ENCODE data around the gene ARHGEF28.

ARHGEF28 gene

GRCh38 chr5:73654819-73655318, 28.9 kb downstream of the ARHGEF28 start:
- no peak overlapping the region for H4K91ac ChIP-seq (ENCODE audit: low read depth, low read length)
- H3K14ac ChIP-seq (ENCODE audit: low read length): no peak overlapping the region
- H3K4me1 ChIP-seq (ENCODE audit: control insufficient read depth in 1 of 2, insufficient read depth in 2 of 2, low read length in 2 of 2): peaks cover 0 to 2% of the 10 kb centered on the region in 2 experiments
- no peak overlapping the region for H3K9ac ChIP-seq (ENCODE audit: low read length)
- H3K4me3 ChIP-seq (ENCODE audit: low read depth, low read length): no peak overlapping the region
- no peak overlapping the region for H2BK12ac ChIP-seq (ENCODE audit: low read length)
- H2BK120ac ChIP-seq (ENCODE audit: insufficient read depth, low read length, poor library complexity): no peak overlapping the region
- no peak overlapping the region for H2BK5ac ChIP-seq (ENCODE audit: low read depth, low read length, poor library complexity)
- no peaks in the 10 kb centered on the region for H3K79me1 ChIP-seq (ENCODE audit: low read length)
- H2AFZ ChIP-seq (ENCODE audit: insufficient read depth, low read length, poor library complexity): no peak overlapping the region
- no peak overlapping the region for H3K18ac ChIP-seq (ENCODE audit: low read length)
- no peaks in the 10 kb centered on the region for H3K36me3 ChIP-seq (ENCODE audit: control insufficient read depth in 1 of 2, insufficient read depth in 2 of 2, low read length in 2 of 2)
- WGBS (ENCODE audit: extremely low coverage, insufficient coverage, insufficient read length): no CpG with 5 or more reads among the region's 2 CpGs
- no peak overlapping the region for H3K4me2 ChIP-seq (ENCODE audit: low read length)
- H3K27me3 ChIP-seq (ENCODE audit: insufficient read depth, low read length): peaks cover 2% of the 10 kb centered on the region
- no peak overlapping the region for H3K4ac ChIP-seq (ENCODE audit: low read depth, low read length)
- H4K12ac ChIP-seq (ENCODE audit: low read depth, low read length): no peak overlapping the region
- H3K79me2 ChIP-seq (ENCODE audit: control insufficient read depth, insufficient read depth, low read length, poor library complexity): no peaks in the 10 kb centered on the region
- H2AK5ac ChIP-seq (ENCODE audit: low read length): no peak overlapping the region
- H3K9me3 ChIP-seq (ENCODE audit: insufficient read depth, low read depth, low read length): no peaks in the 10 kb centered on the region
- H3K23ac ChIP-seq (ENCODE audit: low read length): no peak overlapping the region
- DNase-seq: no peak
- H4K8ac ChIP-seq (ENCODE audit: low read depth, low read length): no peak overlapping the region
- H3K27ac ChIP-seq (ENCODE audit: low read depth, low read length): no peak overlapping the region

GRCh38 chr5:73655521-73656160, 29.6 kb downstream of the ARHGEF28 start:
- Histone ChIP-seq H2BK120ac (ENCODE audit: insufficient read depth, low read length, poor library complexity) (no peak overlapping the region), H3K36me3 (ENCODE audit: control insufficient read depth in 1 of 2, insufficient read depth in 2 of 2, low read length in 2 of 2) (no peaks in the 10 kb centered on the region), H4K8ac (ENCODE audit: low read depth, low read length) (no peak overlapping the region), H3K27ac (ENCODE audit: low read depth, low read length) (no peak overlapping the region), H3K79me2 (ENCODE audit: control insufficient read depth, insufficient read depth, low read length, poor library complexity) (no peaks in the 10 kb centered on the region), H3K14ac (ENCODE audit: low read length) (no peak overlapping the region), H4K12ac (ENCODE audit: low read depth, low read length) (no peak overlapping the region), H3K9ac (ENCODE audit: low read length) (no peak overlapping the region), H2BK5ac (ENCODE audit: low read depth, low read length, poor library complexity) (no peak overlapping the region), H4K91ac (ENCODE audit: low read depth, low read length) (no peak overlapping the region), H2AFZ (ENCODE audit: insufficient read depth, low read length, poor library complexity) (no peak overlapping the region), H3K4me3 (ENCODE audit: low read depth, low read length) (no peak overlapping the region), H3K4me1 (ENCODE audit: control insufficient read depth in 1 of 2, insufficient read depth in 2 of 2, low read length in 2 of 2) (peaks cover 0 to 2% of the 10 kb centered on the region in 2 experiments), H3K4me2 (ENCODE audit: low read length) (no peak overlapping the region), H3K27me3 (ENCODE audit: insufficient read depth, low read length) (peaks cover 2% of the 10 kb centered on the region), H3K79me1 (ENCODE audit: low read length) (no peaks in the 10 kb centered on the region), H3K23ac (ENCODE audit: low read length) (no peak overlapping the region), H3K4ac (ENCODE audit: low read depth, low read length) (no peak overlapping the region), H3K9me3 (ENCODE audit: insufficient read depth, low read depth, low read length) (no peaks in the 10 kb centered on the region), H2BK12ac (ENCODE audit: low read length) (no peak overlapping the region), H3K18ac (ENCODE audit: low read length) (no peak overlapping the region), H2AK5ac (ENCODE audit: low read length) (no peak overlapping the region)
- no CpG with 5 or more reads among the region's 6 CpGs for WGBS (ENCODE audit: extremely low coverage, insufficient coverage, insufficient read length)
- DNase-seq: no peak

GRCh38 chr5:73661753-73662152, 35.8 kb downstream of the ARHGEF28 start:
- no peak overlapping the region for H3K14ac ChIP-seq (ENCODE audit: low read length)
- no peak overlapping the region for H2AK5ac ChIP-seq (ENCODE audit: low read length)
- H3K4me2 ChIP-seq (ENCODE audit: low read length): no peak overlapping the region
- no peak overlapping the region for H3K23ac ChIP-seq (ENCODE audit: low read length)
- H3K27me3 ChIP-seq (ENCODE audit: insufficient read depth, low read length): no peaks in the 10 kb centered on the region
- H4K8ac ChIP-seq (ENCODE audit: low read depth, low read length): no peak overlapping the region
- no peaks in the 10 kb centered on the region for H3K9me3 ChIP-seq (ENCODE audit: insufficient read depth, low read depth, low read length)
- no peak overlapping the region for H3K4ac ChIP-seq (ENCODE audit: low read depth, low read length)
- no peaks in the 10 kb centered on the region for H3K4me1 ChIP-seq (ENCODE audit: control insufficient read depth in 1 of 2, insufficient read depth in 2 of 2, low read length in 2 of 2)
- H4K91ac ChIP-seq (ENCODE audit: low read depth, low read length): no peak overlapping the region
- no peak overlapping the region for H2BK12ac ChIP-seq (ENCODE audit: low read length)
- no peak overlapping the region for H3K9ac ChIP-seq (ENCODE audit: low read length)
- no peak overlapping the region for H4K12ac ChIP-seq (ENCODE audit: low read depth, low read length)
- no peaks in the 10 kb centered on the region for H3K79me1 ChIP-seq (ENCODE audit: low read length)
- no CpG with 5 or more reads among the region's 3 CpGs for WGBS (ENCODE audit: extremely low coverage, insufficient coverage, insufficient read length)
- no peaks in the 10 kb centered on the region for H3K36me3 ChIP-seq (ENCODE audit: control insufficient read depth in 1 of 2, insufficient read depth in 2 of 2, low read length in 2 of 2)
- no peak overlapping the region for H2AFZ ChIP-seq (ENCODE audit: insufficient read depth, low read length, poor library complexity)
- H2BK5ac ChIP-seq (ENCODE audit: low read depth, low read length, poor library complexity): no peak overlapping the region
- no peak overlapping the region for H3K18ac ChIP-seq (ENCODE audit: low read length)
- no peak overlapping the region for H3K27ac ChIP-seq (ENCODE audit: low read depth, low read length)
- no peaks in the 10 kb centered on the region for H3K79me2 ChIP-seq (ENCODE audit: control insufficient read depth, insufficient read depth, low read length, poor library complexity)
- no peak overlapping the region for H2BK120ac ChIP-seq (ENCODE audit: insufficient read depth, low read length, poor library complexity)
- no peak overlapping the region for H3K4me3 ChIP-seq (ENCODE audit: low read depth, low read length)
- DNase-seq: no peak

GRCh38 chr5:73663161-73663859, 37.3 kb downstream of the ARHGEF28 start:
- H2BK120ac ChIP-seq (ENCODE audit: insufficient read depth, low read length, poor library complexity): no peak overlapping the region

More at GRCh38 chr5:73663161-73663859, 37.3 kb downstream of the ARHGEF28 start:
- Histone ChIP-seq H3K18ac (ENCODE audit: low read length) (no peak overlapping the region), H2BK12ac (ENCODE audit: low read length) (no peak overlapping the region), H3K79me1 (ENCODE audit: low read length) (no peaks in the 10 kb centered on the region), H4K91ac (ENCODE audit: low read depth, low read length) (no peak overlapping the region), H4K8ac (ENCODE audit: low read depth, low read length) (no peak overlapping the region), H3K9me3 (ENCODE audit: insufficient read depth, low read depth, low read length) (no peaks in the 10 kb centered on the region), H3K4ac (ENCODE audit: low read depth, low read length) (no peak overlapping the region), H2AFZ (ENCODE audit: insufficient read depth, low read length, poor library complexity) (no peak overlapping the region), H3K27ac (ENCODE audit: low read depth, low read length) (no peak overlapping the region), H2BK5ac (ENCODE audit: low read depth, low read length, poor library complexity) (no peak overlapping the region), H3K4me3 (ENCODE audit: low read depth, low read length) (no peak overlapping the region), H3K9ac (ENCODE audit: low read length) (no peak overlapping the region), H3K23ac (ENCODE audit: low read length) (no peak overlapping the region), H3K14ac (ENCODE audit: low read length) (no peak overlapping the region), H3K36me3 (ENCODE audit: control insufficient read depth in 1 of 2, insufficient read depth in 2 of 2, low read length in 2 of 2) (no peaks in the 10 kb centered on the region), H3K27me3 (ENCODE audit: insufficient read depth, low read length) (no peaks in the 10 kb centered on the region), H2AK5ac (ENCODE audit: low read length) (no peak overlapping the region), H3K4me1 (ENCODE audit: control insufficient read depth in 1 of 2, insufficient read depth in 2 of 2, low read length in 2 of 2) (no peaks in the 10 kb centered on the region), H4K12ac (ENCODE audit: low read depth, low read length) (no peak overlapping the region), H3K79me2 (ENCODE audit: control insufficient read depth, insufficient read depth, low read length, poor library complexity) (no peaks in the 10 kb centered on the region), H3K4me2 (ENCODE audit: low read length) (no peak overlapping the region)
- DNase-seq: no peak
- no CpG with 5 or more reads among the region's 7 CpGs for WGBS (ENCODE audit: extremely low coverage, insufficient coverage, insufficient read length)

Measured in trophoblast cell (in vitro differentiated cells and primary cell).